LHCN-M2 (cell line): ENCODE measurements around the gene SELE. TPM values are rescaled to one million over a fixed set of nuclear protein-coding genes. Genes with fewer than 3 reads are reported as not detected.
"Not testable (repeated sequence)": the region's sequence is repeated elsewhere in the genome, so short reads cannot be mapped to it uniquely, and the experiment has no call there.

ENCODE experiments used
- DNase-seq: peaks from one replicate; pipeline ENCODE4 v3.0.0-alpha.2; 2012; ENCODE audit warnings: low read depth
- total RNA-seq: library from RNA; depleted of rRNA; stranded (reverse); fragments of >200 nt; gene quantifications from 2 replicates; pipeline ENCODE4 v1.2.3, GENCODE V29; 2014

Gene SELE
- total RNA-seq, 1 experiment from 2014 or later, result not detected

DNA sequence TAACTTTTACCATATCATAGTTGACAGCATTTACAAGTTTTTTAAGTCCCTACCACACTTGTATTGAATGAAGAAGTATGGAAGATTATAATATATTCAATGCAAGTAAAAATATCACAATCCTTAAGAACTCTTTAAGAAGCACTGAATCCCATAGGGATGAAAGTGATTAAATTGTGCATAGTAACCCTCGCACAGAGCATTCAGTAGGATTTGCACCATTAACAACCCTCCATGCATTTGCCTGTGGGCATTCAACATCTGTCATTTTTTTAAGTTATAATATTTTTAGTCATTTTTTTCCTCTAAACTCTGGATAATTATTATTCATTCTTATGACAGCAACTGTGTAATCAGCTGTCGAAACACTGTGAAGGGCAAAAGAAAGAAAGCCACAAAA is 10.1 kb downstream of the SELE start:
- DNase-seq, result peak; percentile 10

DNA sequence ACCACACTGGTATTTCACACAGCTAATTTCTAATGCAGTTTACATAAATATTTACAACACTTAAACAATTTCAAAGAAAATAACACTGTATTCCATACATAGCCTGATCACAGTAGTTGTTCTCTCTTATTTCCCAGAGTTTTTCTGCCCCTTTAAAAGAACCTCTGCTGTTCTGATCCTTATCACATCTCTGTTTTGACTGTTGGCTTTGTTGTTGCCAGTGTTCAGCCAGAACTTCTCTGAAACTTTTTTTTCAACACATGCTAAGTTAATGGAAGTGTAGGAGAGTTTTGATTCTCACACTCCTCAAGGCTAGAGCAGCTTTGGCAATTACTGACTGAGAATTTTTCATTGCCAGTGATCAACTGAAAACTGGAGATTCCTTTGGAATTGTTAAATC is 11.1 kb downstream of the SELE start:
- DNase-seq, result no peak

DNA sequence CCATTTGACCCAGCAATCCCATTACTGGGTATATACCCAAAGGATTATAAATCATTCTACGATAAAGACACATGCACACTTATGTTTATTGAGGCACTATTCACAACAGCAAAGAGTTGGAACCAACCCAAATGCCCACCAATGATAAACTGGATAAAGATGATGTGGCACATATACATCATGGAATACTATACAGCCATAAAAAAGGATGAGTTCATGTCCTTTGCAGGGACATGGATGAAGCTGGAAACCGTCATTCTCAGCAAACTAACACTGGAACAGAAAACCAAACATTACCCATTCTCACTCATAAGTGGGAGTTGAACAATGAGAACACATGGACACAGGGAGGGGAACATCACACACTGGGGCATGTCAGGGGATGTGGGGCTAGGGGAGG is 18.8 kb downstream of the SELE start:
- not testable (repeated sequence) for DNase-seq

DNA sequence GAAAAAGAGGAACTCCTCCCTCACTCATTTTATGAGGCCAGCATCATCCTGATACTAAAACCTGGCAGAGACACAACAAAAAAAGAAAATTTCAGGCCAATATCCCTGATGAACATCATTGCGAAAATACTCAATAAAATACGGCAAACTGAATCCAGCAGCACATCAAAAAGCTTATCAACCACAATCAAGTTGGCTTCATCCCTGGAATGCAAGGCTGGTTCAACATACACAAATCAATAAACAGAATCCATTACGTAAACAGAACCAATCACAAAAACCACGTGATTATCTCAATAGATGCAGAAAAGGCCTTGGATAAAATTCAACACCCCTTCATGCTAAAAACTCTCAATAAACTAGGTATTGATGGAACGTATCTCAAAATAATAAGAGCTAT is 20.8 kb downstream of the SELE start:
- DNase-seq, result not testable (repeated sequence)

DNA sequence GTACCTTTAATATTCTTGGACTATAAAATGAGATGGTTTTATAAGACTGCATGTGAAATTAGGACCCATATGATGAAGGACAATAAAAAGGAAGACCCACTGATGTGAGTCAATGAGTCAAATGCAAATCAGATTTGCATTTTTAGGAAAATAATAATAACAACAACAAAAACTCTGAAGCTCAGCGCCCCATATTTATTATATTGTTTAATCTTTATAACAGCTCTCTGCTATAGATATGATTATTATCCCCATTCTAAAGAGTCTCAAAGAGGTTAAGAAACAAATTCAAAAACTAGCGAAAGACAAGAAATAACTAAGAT is 21.6 kb downstream of the SELE start:
- DNase-seq, result no peak

DNA sequence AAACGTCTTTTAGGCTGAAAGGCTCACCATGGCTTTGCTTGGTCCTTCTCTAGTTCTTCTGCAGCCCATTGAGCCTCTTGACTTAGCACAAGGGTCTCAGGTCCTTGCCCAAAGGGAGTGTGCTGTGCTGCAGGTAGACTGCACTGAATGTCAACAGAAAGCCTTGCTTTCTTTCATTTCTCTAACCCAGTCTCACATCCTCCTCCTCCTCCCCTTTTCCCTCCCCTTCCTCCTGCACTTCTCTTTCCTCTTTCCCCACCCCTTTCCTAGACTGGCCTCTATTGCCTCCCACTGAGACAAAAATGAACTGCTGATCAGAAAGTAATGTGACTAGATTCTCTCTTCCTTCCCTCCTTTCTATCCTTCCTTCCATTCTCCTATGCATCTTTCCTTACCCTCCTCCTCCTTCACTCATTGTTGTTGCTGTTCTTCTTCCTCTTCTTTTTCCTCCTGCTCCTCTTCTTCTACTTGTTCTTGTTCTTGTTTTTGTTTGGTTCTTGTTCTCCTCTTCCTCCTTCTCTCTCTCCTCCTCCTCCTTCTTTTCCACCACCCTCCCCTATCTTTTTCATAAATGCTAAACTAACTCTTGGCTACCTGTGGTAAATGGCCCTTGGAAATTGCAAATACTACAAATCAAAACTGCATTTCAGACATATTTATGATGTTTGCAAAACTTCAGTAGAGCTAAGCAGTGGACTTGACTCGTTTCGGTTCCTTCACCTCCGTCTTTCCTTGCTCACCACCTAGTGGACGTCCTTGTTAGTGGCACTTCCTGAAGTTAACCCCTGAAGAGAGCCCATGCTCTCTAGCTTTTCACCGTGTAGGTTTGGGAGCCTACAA is 22.2 kb downstream of the SELE start, which contains the start of gene SELL:
TSS of gene SELL (minus strand) at position 152 of the 840 bp plus-strand sequence. CDS start at position 30, 122 bp downstream.
- DNase-seq, result peak; percentile 57

DNA sequence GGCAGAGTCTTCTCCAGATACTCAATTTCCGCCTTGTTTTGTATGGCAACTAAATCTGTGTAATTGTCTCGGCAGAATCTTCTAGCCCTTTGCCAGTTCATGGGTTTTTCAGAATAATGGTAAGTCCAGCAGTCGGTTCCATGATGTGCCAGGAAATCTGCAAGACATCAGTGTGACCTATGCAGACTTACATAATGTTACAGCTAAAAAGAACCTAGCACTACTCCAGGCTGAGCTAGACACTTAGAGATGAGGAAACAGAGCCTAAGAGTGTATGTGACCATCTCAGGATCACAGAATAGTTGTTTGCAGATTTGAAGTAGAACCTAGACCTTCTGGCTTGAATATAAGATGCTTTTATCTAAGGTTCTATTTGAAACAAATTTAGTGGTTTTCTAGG is 25.2 kb downstream of the SELE start:
- no peak for DNase-seq

DNA sequence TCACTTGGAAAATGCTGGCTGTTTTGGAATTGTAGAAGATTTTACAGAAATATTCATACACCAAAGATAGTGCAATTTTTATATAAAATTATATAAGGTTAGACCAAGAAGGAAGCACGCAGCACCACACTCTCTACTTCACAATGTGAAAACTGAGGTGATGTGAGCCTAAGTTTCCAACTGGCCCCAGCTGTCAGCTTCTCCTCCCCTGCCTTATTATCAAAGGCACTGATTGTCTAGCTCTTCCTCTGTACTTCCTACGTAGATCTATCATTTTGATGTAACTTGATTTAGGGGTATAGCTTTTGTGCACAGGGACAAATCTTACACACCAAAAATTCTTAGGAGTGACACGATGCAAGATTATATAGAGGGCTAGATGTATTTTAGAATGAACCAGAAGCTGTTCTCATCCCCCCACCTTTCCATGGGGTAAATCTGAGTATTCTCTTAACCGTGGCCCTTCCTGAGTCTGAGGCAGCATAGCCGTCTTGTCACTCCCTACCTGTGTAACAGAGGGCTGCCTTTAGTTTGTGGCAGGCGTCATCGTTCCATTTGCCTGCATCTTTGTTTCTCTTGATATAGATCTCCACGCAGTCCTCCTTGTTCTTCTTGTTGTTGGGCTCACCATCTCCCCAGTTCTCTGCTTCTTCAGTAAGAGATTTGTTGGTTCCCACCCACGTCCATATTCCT is 25.8 kb downstream of the SELE start:
- DNase-seq, result no peak

DNA sequence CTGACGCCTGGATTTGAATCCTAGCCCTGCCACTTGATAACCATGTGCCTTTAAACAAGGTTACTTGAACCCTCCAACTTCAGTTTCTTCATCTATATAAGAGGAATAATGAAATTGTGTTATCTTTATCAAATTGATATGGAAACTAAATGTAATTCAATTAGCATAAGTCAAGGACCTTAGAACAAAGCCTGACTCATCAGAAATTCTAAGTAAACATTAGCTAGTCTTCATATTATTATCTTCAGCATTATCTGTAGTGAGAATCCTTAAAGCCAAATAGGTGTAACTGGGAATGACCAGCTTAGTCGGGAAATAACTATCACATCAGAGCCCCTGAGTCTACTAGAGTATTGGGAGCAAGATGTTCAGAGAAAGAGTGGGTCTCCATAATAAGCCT is 29.1 kb downstream of the SELE start:
- DNase-seq, result no peak

DNA sequence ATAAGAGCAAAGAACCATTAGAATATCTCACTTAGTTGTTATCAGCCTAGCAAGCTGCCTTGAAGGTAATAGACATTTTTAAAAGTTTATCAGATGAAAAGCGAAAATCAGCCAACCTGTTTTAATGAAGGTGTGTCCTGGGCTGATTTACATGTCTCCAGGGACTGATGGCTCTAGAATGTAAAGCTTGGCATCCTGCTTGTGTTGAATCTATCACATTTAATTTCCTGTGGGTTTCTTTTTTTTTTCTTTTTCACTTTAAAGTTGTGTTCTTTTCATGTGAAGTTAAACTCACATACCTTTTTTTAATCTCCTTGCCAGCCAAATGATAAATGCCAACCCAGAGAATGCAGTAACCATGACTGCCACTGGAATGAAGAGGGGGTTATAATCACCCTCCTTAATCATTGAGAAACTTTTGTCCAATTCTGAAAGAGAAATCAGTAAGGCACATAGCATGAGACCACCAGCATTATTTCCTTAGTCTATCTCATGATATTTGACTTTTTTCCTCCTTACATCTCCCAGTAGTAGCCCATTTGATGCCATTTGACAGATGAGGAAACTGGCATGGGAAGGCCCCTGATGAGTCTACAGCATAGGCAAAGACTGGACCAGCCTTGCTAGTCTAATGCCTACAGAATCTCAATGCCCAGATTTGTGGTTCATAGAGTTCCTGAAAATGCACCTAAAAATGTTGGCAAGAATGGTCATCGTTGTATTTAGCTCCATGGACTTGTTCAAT is 32.4 kb downstream of the SELE start:
- DNase-seq, result no peak

DNA sequence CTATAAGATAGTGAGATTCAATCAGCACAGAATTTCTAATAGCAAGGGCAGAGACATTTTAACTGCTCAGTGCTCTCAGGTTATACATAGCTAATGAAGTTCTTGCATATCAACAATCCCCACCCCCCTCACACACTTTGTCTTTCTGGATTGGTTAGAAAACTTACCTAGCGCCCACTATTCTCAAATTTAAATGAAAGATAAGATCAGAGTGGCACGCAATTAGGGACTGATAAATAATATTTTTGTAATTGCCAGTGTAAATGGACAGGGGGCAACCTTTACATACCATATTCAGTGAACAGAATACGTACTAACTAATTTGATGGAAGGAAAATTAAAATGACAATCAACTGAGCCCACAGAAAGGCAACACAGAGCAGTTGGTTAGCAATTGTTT is 34.2 kb downstream of the SELE start:
- DNase-seq, result no peak

DNA sequence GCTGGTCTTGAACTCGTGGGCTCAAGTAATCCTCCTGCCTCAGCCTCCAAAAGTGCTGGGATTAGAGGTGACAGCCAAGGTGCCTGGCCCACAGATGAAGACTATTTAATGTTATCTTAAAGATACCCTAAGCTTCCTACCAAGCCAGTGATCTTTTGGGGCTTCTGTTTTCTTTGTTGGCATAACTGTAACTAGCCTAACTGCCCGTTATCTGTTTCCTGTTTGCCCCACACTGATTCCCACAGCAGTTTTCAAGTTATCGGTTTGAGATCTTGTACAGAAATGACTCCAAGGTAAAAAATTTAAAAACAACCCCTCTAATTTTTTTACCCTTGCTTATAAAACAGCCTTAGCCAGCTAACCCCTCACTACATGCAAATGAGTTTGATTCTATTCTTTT is 34.9 kb downstream of the SELE start:
- DNase-seq, result no peak

DNA sequence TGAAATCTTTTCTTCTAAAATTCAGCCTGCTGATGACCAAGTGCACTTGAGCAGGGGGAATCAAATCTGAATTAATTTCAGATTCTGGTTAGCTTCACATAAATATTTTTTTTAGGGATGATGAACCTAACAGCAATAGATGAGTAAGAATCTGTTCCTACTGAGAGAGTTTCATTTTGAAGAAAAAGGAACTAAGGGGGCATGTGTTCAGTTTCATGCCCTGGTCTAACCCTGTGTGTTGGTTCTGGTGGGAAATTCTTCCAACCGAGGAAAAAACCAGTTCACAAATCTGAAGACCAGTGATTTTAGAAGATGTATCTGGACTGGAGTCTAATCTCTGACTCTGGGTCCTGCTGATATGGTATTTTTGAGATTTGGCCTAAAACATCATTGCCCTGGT is 36.1 kb downstream of the SELE start:
- no peak for DNase-seq

DNA sequence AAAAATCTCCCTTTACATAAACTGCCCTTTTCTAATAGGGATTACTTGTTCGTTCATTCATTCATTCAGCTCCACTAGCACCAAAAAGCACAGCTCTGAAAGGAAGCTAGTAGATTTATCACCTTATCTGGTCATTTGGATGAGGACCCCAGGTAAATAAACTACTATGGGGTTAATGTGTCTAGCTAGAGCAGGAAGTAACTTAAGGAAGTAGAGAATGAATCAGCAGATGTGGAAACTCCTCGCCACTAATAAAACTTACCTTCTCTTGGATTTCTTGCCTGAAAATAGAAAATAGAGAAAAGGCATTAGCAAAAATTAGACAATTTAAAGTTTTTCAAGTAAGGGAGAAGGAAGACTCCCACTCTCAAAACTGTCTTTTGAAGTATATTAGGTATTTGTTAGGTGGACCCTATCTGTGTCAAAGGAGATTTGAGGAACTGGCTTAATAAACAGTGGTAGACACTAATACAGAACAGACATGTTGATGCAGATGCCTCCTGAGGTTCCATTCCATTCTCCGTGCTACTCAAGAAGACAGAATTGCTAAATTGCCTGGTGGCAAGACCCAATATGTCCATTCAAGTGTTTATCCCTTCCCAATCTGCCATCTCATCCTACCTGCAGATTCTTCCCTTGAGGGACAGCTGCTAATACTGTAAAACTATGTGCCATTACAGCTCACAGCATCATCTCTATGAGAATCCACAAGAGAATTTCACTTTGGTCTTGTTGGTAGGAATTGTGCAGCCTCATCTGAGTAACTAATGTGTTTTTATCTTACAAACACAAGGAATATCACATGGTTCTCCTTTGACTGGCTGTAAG is 37.4 kb downstream of the SELE start:
- DNase-seq, result no peak

DNA sequence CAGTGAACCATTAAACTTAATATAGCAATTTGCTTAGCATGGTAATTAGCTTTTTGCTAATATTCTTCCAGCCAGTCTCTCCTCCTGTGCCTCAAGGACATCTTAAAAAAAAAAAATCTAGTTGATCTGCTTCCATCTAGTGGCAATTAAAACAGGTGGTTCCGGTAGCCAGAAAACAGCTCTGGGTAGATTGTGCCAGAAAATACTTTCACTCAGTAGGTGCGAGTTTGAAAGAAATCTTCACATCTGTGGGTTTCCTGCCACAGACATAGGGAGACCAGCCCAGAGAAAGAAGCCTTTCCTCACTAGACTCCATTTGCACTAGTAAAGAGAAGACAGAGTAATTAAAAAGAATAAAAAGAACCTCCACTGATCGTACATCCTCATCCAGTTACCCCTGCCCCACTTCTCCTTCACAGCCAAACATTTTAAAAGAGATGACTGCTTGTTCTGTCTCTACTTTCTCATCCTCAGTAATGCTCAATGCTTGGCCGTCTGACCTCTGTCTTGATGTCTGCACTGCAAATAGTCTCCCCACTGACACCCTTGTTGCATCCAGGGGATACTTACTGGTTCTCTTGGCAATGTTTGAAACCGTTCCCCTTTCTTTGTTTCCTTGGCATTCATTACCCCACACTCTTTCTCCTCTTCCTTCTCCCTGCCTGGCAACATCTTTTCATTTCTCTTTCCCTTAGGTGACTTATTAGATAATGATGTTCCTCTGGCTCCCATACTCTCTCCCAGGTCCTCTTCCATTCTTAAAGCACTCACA is 39.4 kb downstream of the SELE start:
- DNase-seq, result no peak

DNA sequence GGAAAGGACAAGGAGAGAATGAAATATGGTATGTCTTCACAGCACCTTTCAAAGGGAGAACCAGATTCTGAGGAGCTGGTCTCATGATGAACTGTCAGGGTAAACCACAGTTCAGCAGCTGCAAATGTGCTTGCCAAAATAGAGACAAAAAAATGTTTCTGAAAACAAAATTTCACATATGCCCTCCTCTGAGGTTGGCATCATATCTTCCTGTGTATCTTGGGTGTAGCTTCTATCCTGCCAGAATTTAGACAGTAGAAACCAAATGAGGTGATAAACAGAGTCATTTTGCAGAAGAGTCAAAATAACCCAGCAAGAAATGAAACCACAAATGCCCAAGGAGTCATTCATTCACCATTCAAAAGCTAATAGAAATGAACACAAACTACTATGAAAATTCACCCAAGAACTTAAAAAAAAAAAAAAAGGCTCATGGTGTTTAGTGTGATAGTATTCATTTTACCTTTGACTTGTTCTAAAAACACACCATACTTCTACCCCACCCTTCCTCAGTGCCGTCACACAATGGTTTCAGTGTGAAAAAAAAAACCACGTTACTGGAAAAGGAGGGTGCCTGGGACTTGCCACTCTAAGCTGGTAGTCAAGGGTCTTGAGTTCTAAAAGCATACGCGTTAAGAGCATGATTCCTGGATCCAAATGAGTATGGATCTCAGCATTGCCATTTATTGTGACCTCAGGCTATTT is 41.0 kb downstream of the SELE start:
- DNase-seq, result peak; percentile 7

DNA sequence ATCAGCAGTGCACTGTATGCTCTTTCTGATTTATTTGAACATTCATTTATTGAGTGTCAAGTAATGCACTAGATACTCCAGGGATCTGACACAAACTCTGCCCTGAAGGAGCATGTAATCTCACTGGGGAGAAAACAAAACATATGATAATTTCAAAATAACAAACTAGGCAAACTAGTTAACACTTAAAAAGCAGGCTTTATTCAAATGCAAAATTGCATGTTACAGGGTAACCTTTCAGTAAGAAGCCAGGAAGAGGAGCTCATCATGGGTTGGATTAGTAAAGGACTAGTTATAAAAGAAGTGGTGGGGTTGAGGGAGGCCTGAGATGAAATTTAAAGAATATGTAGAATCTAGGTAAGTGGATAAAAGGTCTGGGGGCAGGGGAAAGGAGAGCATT is 43.4 kb downstream of the SELE start:
- no peak for DNase-seq

DNA sequence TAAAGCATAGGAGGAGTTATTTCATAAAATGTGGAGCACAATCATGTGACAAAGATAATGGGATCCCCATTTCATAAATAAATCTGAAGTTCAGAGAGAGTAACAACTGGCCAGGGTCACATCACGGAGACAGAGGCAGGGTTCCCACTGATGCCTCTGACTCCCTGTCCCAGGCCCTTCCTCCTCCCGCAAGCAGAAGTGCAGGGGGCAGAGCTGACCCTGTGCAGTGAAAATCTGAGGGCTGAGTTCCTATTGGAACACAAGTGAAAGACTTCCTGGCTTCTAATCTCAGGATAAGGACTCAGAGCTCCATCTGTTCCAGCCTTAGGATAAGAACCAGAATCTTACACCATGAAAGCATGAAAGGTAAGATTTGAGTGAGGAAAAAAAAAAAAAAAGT is 44.5 kb downstream of the SELE start:
- DNase-seq, result no peak

DNA sequence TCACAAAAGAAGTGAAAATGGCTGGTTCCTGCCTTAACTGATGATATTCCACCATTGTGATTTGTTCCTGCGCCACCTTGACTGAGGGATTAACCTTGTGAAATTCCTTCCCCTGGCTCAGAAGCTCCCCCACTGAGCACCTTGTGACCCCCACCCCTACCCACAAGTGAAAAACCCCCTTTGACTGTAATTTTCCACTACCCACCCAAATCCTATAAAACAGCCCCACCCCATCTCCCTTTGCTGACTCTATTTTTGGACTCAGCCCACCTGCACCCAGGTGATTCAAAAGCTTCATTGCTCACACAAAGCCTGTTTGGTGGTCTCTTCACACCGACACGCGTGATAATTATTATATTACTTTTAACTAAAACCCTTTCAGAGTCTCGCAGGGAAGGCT is 45.5 kb downstream of the SELE start:
- DNase-seq, result not testable (repeated sequence)

DNA sequence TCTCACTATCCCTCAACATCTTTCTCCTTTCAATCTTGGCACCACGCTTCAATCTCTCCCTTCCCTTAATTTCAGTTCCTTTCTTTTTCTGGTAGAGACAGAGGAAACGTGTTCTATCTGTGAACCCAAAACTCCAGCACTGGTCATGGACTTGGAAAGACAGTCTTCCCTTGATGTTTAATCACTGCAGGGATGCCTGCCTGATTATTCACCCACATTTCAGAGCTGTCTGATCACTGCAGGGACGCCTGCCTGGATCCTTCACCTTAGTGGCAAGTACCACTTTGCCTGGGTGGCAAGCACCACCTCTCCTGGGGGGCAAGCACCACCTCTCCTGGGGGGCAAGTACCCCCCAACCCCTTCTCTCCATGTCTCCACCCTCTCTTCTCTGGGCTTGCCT is 50.2 kb downstream of the SELE start:
- no peak for DNase-seq
